ENCODE measurements around the gene MEIKIN.

MEIKIN gene

GRCh38 chr5:131766689-131767088 lies 178.8 kb downstream of the MEIKIN start:
- H3K27me3 ChIP-seq (ENCODE audit: insufficient read depth, low read length) = no peaks in the 10 kb centered on the region
- no peak overlapping the region for H3K4me3 ChIP-seq (ENCODE audit: low read length)
- H3K27ac ChIP-seq (ENCODE audit: low read depth, low read length) = no peak overlapping the region
- H3K36me3 ChIP-seq (ENCODE audit: insufficient read depth, low read length) = no peaks in the 10 kb centered on the region
- 89% methylated on average over 3 of the region's 3 CpGs for WGBS
- no peak overlapping the region for H3K9ac ChIP-seq (ENCODE audit: low read depth, low read length)
- H3K9me3 ChIP-seq (ENCODE audit: insufficient read depth, low read depth, low read length) = no peaks in the 10 kb centered on the region
- no peaks in the 10 kb centered on the region for H3K4me1 ChIP-seq (ENCODE audit: insufficient read depth, low read length)

- Histone ChIP-seq H3K9me3 (ENCODE audit: insufficient read depth, low read depth, low read length) (no peaks in the 10 kb centered on the region), H3K36me3 (ENCODE audit: insufficient read depth, low read length) (no peaks in the 10 kb centered on the region), H3K27ac (ENCODE audit: low read depth, low read length) (no peak overlapping the region), H3K4me1 (ENCODE audit: insufficient read depth, low read length) (no peaks in the 10 kb centered on the region), H3K4me3 (ENCODE audit: low read length) (no peak overlapping the region), H3K27me3 (ENCODE audit: insufficient read depth, low read length) (no peaks in the 10 kb centered on the region), H3K9ac (ENCODE audit: low read depth, low read length) (no peak overlapping the region)
- 92% methylated on average over 1 of the region's 1 CpG for WGBS
Measured at GRCh38 chr5:131765261-131765660, 180.2 kb downstream of the MEIKIN start.

- Histone ChIP-seq H3K36me3 (ENCODE audit: insufficient read depth, low read length) (no peaks in the 10 kb centered on the region), H3K27me3 (ENCODE audit: insufficient read depth, low read length) (no peaks in the 10 kb centered on the region), H3K27ac (ENCODE audit: low read depth, low read length) (no peak overlapping the region), H3K4me1 (ENCODE audit: insufficient read depth, low read length) (no peaks in the 10 kb centered on the region), H3K9ac (ENCODE audit: low read depth, low read length) (no peak overlapping the region), H3K4me3 (ENCODE audit: low read length) (no peak overlapping the region), H3K9me3 (ENCODE audit: insufficient read depth, low read depth, low read length) (no peaks in the 10 kb centered on the region)
- 97% methylated on average over 3 of the region's 3 CpGs for WGBS
Measured at GRCh38 chr5:131763968-131764367, 181.5 kb downstream of the MEIKIN start.

GRCh38 chr5:131760793-131761192 lies 184.7 kb downstream of the MEIKIN start:
- no peaks in the 10 kb centered on the region for H3K4me1 ChIP-seq (ENCODE audit: insufficient read depth, low read length)
- no peaks in the 10 kb centered on the region for H3K36me3 ChIP-seq (ENCODE audit: insufficient read depth, low read length)
- no peak overlapping the region for H3K27ac ChIP-seq (ENCODE audit: low read depth, low read length)
- H3K27me3 ChIP-seq (ENCODE audit: insufficient read depth, low read length) = no peaks in the 10 kb centered on the region
- H3K9me3 ChIP-seq (ENCODE audit: insufficient read depth, low read depth, low read length) = no peaks in the 10 kb centered on the region
- no peak overlapping the region for H3K9ac ChIP-seq (ENCODE audit: low read depth, low read length)
- H3K4me3 ChIP-seq (ENCODE audit: low read length) = no peak overlapping the region
- WGBS = no CpG with 5 or more reads among the region's 2 CpGs

GRCh38 chr5:131759704-131760103 lies 185.8 kb downstream of the MEIKIN start:
- Histone ChIP-seq H3K9me3 (ENCODE audit: insufficient read depth, low read depth, low read length) (no peaks in the 10 kb centered on the region), H3K27ac (ENCODE audit: low read depth, low read length) (no peak overlapping the region), H3K9ac (ENCODE audit: low read depth, low read length) (no peak overlapping the region), H3K4me3 (ENCODE audit: low read length) (no peak overlapping the region), H3K27me3 (ENCODE audit: insufficient read depth, low read length) (no peaks in the 10 kb centered on the region), H3K36me3 (ENCODE audit: insufficient read depth, low read length) (no peaks in the 10 kb centered on the region), H3K4me1 (ENCODE audit: insufficient read depth, low read length) (no peaks in the 10 kb centered on the region)
- 100% methylated on average over 1 of the region's 1 CpG for WGBS

GRCh38 chr5:131758520-131758900 lies 187.0 kb downstream of the MEIKIN start:
- H3K4me1 ChIP-seq (ENCODE audit: insufficient read depth, low read length) = no peaks in the 10 kb centered on the region
- H3K9me3 ChIP-seq (ENCODE audit: insufficient read depth, low read depth, low read length) = no peaks in the 10 kb centered on the region
- no peak overlapping the region for H3K4me3 ChIP-seq (ENCODE audit: low read length)
- H3K36me3 ChIP-seq (ENCODE audit: insufficient read depth, low read length) = no peaks in the 10 kb centered on the region
- H3K27me3 ChIP-seq (ENCODE audit: insufficient read depth, low read length) = no peaks in the 10 kb centered on the region
- H3K9ac ChIP-seq (ENCODE audit: low read depth, low read length) = no peak overlapping the region
- WGBS = 100% methylated on average over 2 of the region's 3 CpGs
- H3K27ac ChIP-seq (ENCODE audit: low read depth, low read length) = no peak overlapping the region

GRCh38 chr5:131757830-131758519 lies 187.5 kb downstream of the MEIKIN start:
- Histone ChIP-seq H3K4me3 (ENCODE audit: low read length) (no peak overlapping the region), H3K27ac (ENCODE audit: low read depth, low read length) (no peak overlapping the region), H3K36me3 (ENCODE audit: insufficient read depth, low read length) (no peaks in the 10 kb centered on the region), H3K4me1 (ENCODE audit: insufficient read depth, low read length) (no peaks in the 10 kb centered on the region), H3K9me3 (ENCODE audit: insufficient read depth, low read depth, low read length) (no peaks in the 10 kb centered on the region), H3K9ac (ENCODE audit: low read depth, low read length) (no peak overlapping the region), H3K27me3 (ENCODE audit: insufficient read depth, low read length) (no peaks in the 10 kb centered on the region)
- WGBS = no CpG with 5 or more reads among the region's 1 CpG
